A673 (cell line): ENCODE measurements around the gene SMARCD3. TPM values are rescaled to one million over a fixed set of nuclear protein-coding genes. Genes with fewer than 3 reads are reported as not detected.

Source experiments
- BruUV-seq: library from RNA; stranded (reverse); fragments of 400-500 nt; replicated peaks from 2 replicates; lab custom pipeline; 2021; lab: Mats Ljungman, UMichigan
- CTCF ChIA-PET: fragments of 300-600 bp; sonication (Branson Sonifier 250); formaldehyde crosslinking; loops from one replicate; lab custom pipeline; 2022; ENCODE audit warnings: antibody characterized with exemption; lab: Charles Lee
- POLR2A ChIA-PET: fragments of 300-600 bp; sonication (Branson Sonifier 250); formaldehyde crosslinking; loops from one replicate; lab custom pipeline; 2022; ENCODE audit warnings: antibody characterized with exemption; ENCODE audit not compliant: low non-redundant PET; lab: Charles Lee
- DNase-seq: peaks from one replicate; pipeline ENCODE4 v3.0.0-alpha.2; 2015; ENCODE audit warnings: low spot score
- H3K27ac ChIP-seq: fragments of 200-600 bp; sonication (generic); 2 replicates; pipeline ENCODE4 v1.5.1; 2016; ENCODE audit warnings: mixed run types, low read depth, mild to moderate bottlenecking, mixed read lengths, antibody characterized with exemption, low read length; ENCODE audit not compliant: poor library complexity, severe bottlenecking
- H3K27me3 ChIP-seq: fragments of 200-600 bp; sonication (generic); replicated peaks from 2 replicates; pipeline ENCODE4 v1.6.1; 2017; ENCODE audit warnings: mixed run types, low read depth, mild to moderate bottlenecking, mixed read lengths, antibody characterized with exemption, low read length; ENCODE audit not compliant: insufficient read depth, poor library complexity
- H3K36me3 ChIP-seq: fragments of 200-600 bp; sonication (generic); 2 replicates; pipeline ENCODE4 v1.6.1; 2016; ENCODE audit warnings: mixed run types, mild to moderate bottlenecking, mixed read lengths, antibody characterized with exemption, low read length; ENCODE audit not compliant: insufficient read depth, poor library complexity, severe bottlenecking
- H3K4me1 ChIP-seq: fragments of 200-600 bp; sonication (generic); 2 replicates; pipeline ENCODE4 v1.6.1; 2017; ENCODE audit warnings: mixed run types, mild to moderate bottlenecking, mixed read lengths, antibody characterized with exemption, low read length; ENCODE audit not compliant: insufficient read depth, poor library complexity, severe bottlenecking
- H3K4me3 ChIP-seq: fragments of 200-600 bp; sonication (generic); 2 replicates; pipeline ENCODE4 v1.5.1; 2016; ENCODE audit warnings: low read depth, mixed run types, mild to moderate bottlenecking, mixed read lengths, low read length; ENCODE audit not compliant: poor library complexity, severe bottlenecking
- H3K9me3 ChIP-seq: fragments of 200-600 bp; sonication (generic); 2 replicates; pipeline ENCODE4 v1.6.1; 2016; ENCODE audit warnings: mixed run types, low read depth, mild to moderate bottlenecking, mixed read lengths, antibody characterized with exemption, low read length; ENCODE audit not compliant: poor library complexity, severe bottlenecking
- EZH2 ChIP-seq: fragments of 200-600 bp; sonication (generic); IDR thresholded peaks from 2 replicates; pipeline ENCODE4 v1.6.1; 2017; ENCODE audit warnings: borderline replicate concordance, low read depth, mild to moderate bottlenecking, mixed read lengths, antibody characterized with exemption, low read length; ENCODE audit not compliant: poor library complexity, severe bottlenecking
- intact Hi-C: fragments of 100-400 bp; cut with micrococcal nuclease; formaldehyde crosslinking; loops from one replicate; pipeline ENCODE4 v1.10.0; 2022; ENCODE audit not compliant: unreplicated experiment
- total RNA-seq: library from RNA; stranded (reverse); gene quantifications from 2 replicates; pipeline ENCODE4 v1.2.3, GENCODE V29; 2021
- TF ChIP-seq, protein P1 (sequence below): fragments of 300-800, 200-600 bp; sonication (generic); conservative IDR thresholded peaks from 2 replicates; pipeline ENCODE4 v1.5.1; 2017; ENCODE audit warnings: low read depth, mild to moderate bottlenecking, antibody characterized with exemption, low read length, moderate library complexity, mixed read lengths

SMARCD3 gene
- total RNA-seq, 1 experiment from 2014 or later: 44.8 TPM

DNA sequence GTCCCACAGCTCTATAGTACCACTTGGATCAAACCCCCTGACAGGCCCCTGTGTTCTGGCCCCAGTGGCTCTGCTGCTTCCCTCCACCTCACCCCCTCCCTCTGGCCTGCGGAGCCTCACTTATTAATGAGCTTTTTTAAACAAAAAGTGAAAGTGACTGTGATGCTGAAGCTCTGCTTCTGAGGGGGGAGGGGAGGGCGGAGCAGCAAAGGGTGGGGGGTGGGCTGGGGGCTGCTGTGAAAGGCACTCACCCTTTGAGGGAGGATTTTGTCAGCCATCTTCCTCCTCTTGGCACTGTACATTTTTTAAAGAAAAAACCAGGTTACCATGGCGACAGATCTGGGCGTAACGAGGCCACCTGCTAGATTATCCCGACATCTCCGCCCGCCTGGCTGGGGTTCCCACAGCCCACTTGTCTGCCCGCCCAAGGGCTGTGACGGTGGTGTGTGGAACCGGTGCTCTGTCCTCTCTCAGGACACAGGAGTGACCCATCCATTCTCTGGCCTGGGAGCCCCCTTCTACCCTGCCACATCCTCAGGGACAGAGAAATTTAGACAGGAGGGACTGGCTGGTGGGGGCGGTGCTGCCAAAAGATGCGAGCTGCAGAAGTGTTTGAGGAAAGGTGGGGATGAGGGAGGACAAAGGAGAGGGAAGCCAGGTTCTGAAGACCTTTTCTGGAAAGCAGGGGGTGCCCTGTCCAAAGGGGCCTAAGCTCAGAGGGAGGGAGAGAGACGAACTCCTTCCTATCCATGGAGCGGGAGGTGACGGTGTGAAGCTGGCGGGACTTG, 4.9 kb downstream of the SMARCD3 start:
- intact Hi-C loops: no loop called here
- peak overlapping the region; percentile 52 for H3K27ac ChIP-seq
- H3K4me1 ChIP-seq: peaks cover 45% of the 10 kb centered on the region
- no peaks in the 10 kb centered on the region for H3K27me3 ChIP-seq
- CTCF ChIA-PET: interaction anchor here (0.5 to 1.5 kb wide), 12 partner anchors 8 to 345 kb away, joined by 3 to 9 read pairs (median 4); partner anchors contain the start of genes ABCF2 and CHPF2
- BruUV-seq: no TSS peak
- DNase-seq: peak; percentile 53
- no peak for TF ChIP-seq EZH2
- TF ChIP-seq, protein P1, sequence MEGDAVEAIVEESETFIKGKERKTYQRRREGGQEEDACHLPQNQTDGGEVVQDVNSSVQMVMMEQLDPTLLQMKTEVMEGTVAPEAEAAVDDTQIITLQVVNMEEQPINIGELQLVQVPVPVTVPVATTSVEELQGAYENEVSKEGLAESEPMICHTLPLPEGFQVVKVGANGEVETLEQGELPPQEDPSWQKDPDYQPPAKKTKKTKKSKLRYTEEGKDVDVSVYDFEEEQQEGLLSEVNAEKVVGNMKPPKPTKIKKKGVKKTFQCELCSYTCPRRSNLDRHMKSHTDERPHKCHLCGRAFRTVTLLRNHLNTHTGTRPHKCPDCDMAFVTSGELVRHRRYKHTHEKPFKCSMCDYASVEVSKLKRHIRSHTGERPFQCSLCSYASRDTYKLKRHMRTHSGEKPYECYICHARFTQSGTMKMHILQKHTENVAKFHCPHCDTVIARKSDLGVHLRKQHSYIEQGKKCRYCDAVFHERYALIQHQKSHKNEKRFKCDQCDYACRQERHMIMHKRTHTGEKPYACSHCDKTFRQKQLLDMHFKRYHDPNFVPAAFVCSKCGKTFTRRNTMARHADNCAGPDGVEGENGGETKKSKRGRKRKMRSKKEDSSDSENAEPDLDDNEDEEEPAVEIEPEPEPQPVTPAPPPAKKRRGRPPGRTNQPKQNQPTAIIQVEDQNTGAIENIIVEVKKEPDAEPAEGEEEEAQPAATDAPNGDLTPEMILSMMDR: no peak
- peaks cover 30% of the 10 kb centered on the region for H3K36me3 ChIP-seq
- POLR2A ChIA-PET: interaction anchor here (0.6 kb wide), 1 partner anchor 48 kb away, joined by 3 read pairs; no protein-coding TSS in a partner anchor
- no peak overlapping the region for H3K4me3 ChIP-seq
- H3K9me3 ChIP-seq: no peaks in the 10 kb centered on the region

DNA sequence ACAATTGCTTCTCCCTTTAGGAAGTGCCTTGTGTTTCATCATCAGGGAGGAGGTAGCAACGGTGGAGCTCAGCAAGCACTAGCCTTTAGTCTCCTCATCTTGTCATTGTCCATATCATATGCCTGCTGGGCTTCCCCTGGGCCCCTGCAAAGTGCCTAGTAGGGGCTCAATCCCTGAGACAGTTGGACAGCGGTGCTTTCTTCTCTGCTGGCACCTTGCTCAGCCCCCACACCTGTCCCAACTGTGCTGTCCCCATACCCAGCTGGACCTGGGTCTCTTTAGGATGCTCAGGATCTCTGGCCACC, 5.5 kb downstream of the SMARCD3 start:
- Histone ChIP-seq H3K36me3 (peaks cover 36% of the 10 kb centered on the region), H3K27ac (peak overlapping the region; percentile 52), H3K27me3 (no peaks in the 10 kb centered on the region), H3K9me3 (no peaks in the 10 kb centered on the region), H3K4me1 (peaks cover 45% of the 10 kb centered on the region), H3K4me3 (no peak overlapping the region)
- no peak for DNase-seq
- intact Hi-C loops: no loop called here
- ChIA-PET CTCF (interaction anchor here (0.6 to 0.7 kb wide), 2 partner anchors 20 to 345 kb away, joined by 3 to 6 read pairs; no protein-coding TSS in a partner anchor), POLR2A (no interaction called here)
- no TSS peak for BruUV-seq
- TF ChIP-seq, protein P1: no peak
- no peak for TF ChIP-seq EZH2

DNA sequence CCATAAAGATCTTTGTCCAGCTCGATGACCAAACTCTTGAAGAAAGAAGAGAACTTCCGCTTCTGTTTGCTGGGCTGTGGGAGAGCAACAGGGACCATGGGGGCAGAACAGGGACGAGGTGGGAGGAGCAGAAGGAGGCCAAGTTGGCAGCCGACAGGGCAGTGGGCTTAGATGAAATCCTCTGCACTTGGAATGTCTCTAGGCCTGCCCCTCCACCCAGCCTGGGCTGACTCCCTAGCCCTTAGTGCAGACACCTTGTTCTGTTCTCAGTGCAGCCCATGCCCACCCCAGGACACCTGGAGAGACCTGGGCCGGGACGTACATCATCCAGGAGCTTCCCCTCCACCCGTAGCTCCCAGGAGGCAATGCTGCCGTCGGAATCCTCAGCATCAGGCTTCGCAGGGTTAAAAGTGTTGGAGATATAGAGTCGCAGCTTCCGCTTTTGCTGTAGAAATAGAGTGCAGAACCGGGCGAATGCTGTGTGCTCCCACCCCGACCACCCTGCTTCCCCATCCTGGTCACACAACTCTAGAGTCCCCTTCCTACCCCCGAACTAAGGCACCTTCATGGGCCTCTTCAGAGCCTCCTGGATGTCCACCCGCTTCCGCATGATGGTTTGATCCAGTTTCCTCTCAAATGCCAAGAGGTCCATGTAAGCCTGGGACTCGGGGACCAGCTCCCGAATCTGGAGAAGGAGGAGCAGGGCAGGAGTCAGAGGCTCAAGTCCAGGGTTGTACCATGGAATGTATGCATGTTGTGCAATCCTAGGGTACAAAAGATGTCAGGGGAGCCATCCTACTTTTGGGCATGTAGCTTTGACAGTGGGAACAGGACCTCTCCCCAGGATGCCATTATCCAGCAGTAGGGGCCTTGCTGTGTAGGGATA, 6.1 kb downstream of the SMARCD3 start:
- Histone ChIP-seq H3K9me3 (no peaks in the 10 kb centered on the region), H3K27me3 (no peaks in the 10 kb centered on the region), H3K27ac (peak overlapping the region; percentile 52), H3K36me3 (peaks cover 42% of the 10 kb centered on the region), H3K4me3 (no peak overlapping the region), H3K4me1 (peaks cover 41% of the 10 kb centered on the region)
- no peak for DNase-seq
- intact Hi-C loops: no loop called here
- TF ChIP-seq, protein P1: no peak
- TF ChIP-seq EZH2: no peak
- CTCF ChIA-PET: interaction anchor here (0.7 kb wide), 1 partner anchor 20 kb away, joined by 3 read pairs; no protein-coding TSS in a partner anchor
- no TSS peak for BruUV-seq
- POLR2A ChIA-PET: no interaction called here
